Keratinocyte (primary cell): Measurements from ENCODE around the gene HRCT1.

Experiments
- EZH2 ChIP-seq: IDR thresholded peaks from one replicate; pipeline ENCODE4 v1.6.1; 2012; ENCODE audit warnings: inconsistent platforms, mild to moderate bottlenecking, low read length, moderate library complexity
- TF ChIP-seq, protein P1 (sequence below), 3 experiments: IDR thresholded peaks in 1 of 3; conservative IDR thresholded peaks in 1 of 3; optimal IDR thresholded peaks in 1 of 3; 2 replicates in 2 of 3; 3 replicates in 1 of 3; pipeline versions ENCODE3 to v1.5.1; 2011; ENCODE audit warnings: low read length in 3 of 3, mild to moderate bottlenecking in 3 of 3, moderate library complexity in 2 of 3, control low read depth in 1 of 3, inconsistent platforms in 1 of 3; ENCODE audit not compliant: insufficient read depth in 2 of 3; ENCODE audit errors: extremely low read depth in 1 of 3

DNA sequence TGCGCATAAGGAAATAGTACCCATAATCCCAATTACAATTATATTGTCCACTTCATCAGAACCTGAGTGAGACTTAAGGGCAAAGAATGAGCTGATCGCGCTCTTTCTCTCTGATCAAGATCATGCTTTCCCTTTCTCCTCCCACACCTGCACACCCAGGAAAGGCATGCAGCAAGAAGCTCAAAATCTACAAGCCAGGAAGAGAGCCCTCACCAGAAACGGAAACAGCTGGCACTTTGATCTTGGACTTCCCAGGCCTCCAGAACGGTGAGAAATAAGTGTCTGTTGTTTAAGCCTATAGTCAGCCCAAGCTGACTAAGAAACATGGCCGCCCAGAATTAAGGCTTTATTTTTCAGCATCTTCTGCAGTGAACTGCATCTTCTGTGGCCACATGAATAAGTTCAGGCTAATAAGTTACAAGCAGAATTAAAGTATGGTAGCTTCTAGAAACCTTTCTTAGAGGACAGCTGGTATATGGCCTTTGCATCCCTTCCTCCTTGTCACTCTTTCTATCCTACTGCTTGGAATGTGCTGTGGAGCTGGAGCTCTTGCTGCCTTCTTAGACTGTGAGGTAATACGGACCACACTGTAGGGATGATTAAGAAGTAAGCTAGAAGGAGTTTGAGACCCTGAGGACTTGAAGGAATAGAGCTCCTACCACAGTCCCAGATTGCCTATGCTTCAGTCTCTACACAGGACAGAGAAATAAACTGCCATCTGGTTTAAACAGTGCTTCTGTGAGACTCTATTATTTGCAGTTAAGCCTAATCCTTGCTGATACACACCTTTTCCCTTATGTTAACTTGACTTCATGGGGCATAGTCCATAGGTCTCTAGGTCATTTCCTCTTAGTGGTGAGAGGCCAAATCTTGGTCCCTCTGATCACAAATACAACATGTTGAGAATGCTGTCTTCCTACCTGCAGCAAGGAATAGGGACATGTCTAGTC, 34.7 kb downstream of the HRCT1 start:
- TF ChIP-seq, protein P1, sequence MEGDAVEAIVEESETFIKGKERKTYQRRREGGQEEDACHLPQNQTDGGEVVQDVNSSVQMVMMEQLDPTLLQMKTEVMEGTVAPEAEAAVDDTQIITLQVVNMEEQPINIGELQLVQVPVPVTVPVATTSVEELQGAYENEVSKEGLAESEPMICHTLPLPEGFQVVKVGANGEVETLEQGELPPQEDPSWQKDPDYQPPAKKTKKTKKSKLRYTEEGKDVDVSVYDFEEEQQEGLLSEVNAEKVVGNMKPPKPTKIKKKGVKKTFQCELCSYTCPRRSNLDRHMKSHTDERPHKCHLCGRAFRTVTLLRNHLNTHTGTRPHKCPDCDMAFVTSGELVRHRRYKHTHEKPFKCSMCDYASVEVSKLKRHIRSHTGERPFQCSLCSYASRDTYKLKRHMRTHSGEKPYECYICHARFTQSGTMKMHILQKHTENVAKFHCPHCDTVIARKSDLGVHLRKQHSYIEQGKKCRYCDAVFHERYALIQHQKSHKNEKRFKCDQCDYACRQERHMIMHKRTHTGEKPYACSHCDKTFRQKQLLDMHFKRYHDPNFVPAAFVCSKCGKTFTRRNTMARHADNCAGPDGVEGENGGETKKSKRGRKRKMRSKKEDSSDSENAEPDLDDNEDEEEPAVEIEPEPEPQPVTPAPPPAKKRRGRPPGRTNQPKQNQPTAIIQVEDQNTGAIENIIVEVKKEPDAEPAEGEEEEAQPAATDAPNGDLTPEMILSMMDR (optimal IDR thresholded peaks at IDR 0.05 in 1 of 3, IDR thresholded peaks at IDR 0.05 in 1 of 3, conservative IDR thresholded peaks at IDR 0.05 in 1 of 3; ENCODE audit: extremely low read depth in 1 of 3, insufficient read depth in 2 of 3, low read length in 3 of 3): no peak
- TF ChIP-seq EZH2: no peak
